HCT116 (cell line): ENCODE measurements around the gene NEDD4L. TPM values are rescaled to one million over a fixed set of nuclear protein-coding genes. Genes with fewer than 3 reads are reported as not detected.

Experiments
- ATAC-seq: fragments of 200-7000 bp; cut with Tn5 transposase; 2 replicates; pipeline ENCODE4 v1.9.1; 2020; ENCODE audit warnings: mild to moderate bottlenecking, moderate library complexity
- BruUV-seq: library from RNA; stranded (reverse); fragments of 400-500 nt; replicated peaks from 2 replicates; lab custom pipeline; 2021; lab: Mats Ljungman, UMichigan
- CTCF ChIA-PET: fragments of 300-600 bp; sonication (Branson Sonifier 250); formaldehyde crosslinking; loops from one replicate; lab custom pipeline; 2021; ENCODE audit warnings: antibody characterized with exemption; lab: Charles Lee
- POLR2A ChIA-PET: fragments of 300-600, 350-600 bp; sonication (Branson Sonifier 250); formaldehyde crosslinking; loops from one replicate; lab custom pipeline; 2021; ENCODE audit warnings: antibody characterized with exemption; lab: Charles Lee
- RAD21 ChIA-PET, 2 experiments: fragments of 300-600 bp; sonication (Branson Sonifier 250); formaldehyde crosslinking; loops; one replicate each; lab custom pipeline; 2023; ENCODE audit warnings: low total read pairs in 2 of 2; ENCODE audit not compliant: uncharacterized antibody in 2 of 2, unreplicated experiment in 2 of 2, low non-redundant PET in 1 of 2; lab: Charles Lee
- DNase-seq: peaks from one replicate; pipeline ENCODE4 v3.0.0-alpha.2; 2010; ENCODE audit warnings: low read depth, low spot score
- H2AFZ ChIP-seq: fragments of 200-600 bp; shearing (Covaris generic), sonication (generic); 2 replicates; pipeline ENCODE4 v1.6.1; 2017; ENCODE audit warnings: low read depth, mixed run types, mixed read lengths, antibody characterized with exemption, low read length; ENCODE audit not compliant: poor library complexity, severe bottlenecking
- H3K27ac ChIP-seq: 2 replicates; pipeline ENCODE4 v1.5.1; 2012; ENCODE audit warnings: low read depth, low read length
- H3K27me3 ChIP-seq: fragments of 200-600 bp; sonication (generic); 2 replicates; pipeline ENCODE4 v1.6.1; 2016; ENCODE audit warnings: mixed run types, low read length, mixed read lengths; ENCODE audit not compliant: insufficient read depth
- H3K36me3 ChIP-seq, 2 experiments: fragments of 200-500 bp in 1 of 2; fragments of 200-600 bp in 1 of 2; sonication (Bioruptor generic) in 1 of 2; sonication (generic) in 1 of 2; 2 replicates each; pipeline versions ENCODE4 v1.5.1 to v1.6.1; 2014 to 2016; ENCODE audit warnings: low read length in 2 of 2, inconsistent platforms in 1 of 2, mixed read lengths in 1 of 2, mixed run types in 1 of 2; ENCODE audit not compliant: insufficient read depth in 2 of 2, control insufficient read depth in 1 of 2
- H3K4me1 ChIP-seq, 2 experiments: fragments of 200-600 bp in 1 of 2; sonication (generic) in 1 of 2; 2 replicates each; pipeline versions ENCODE4 v1.5.1 to v1.6.1; 2012 to 2017; ENCODE audit warnings: low read length in 2 of 2, inconsistent platforms in 1 of 2, mild to moderate bottlenecking in 1 of 2, mixed read lengths in 1 of 2, mixed run types in 1 of 2, moderate library complexity in 1 of 2; ENCODE audit not compliant: insufficient read depth in 2 of 2, control insufficient read depth in 1 of 2
- H3K4me2 ChIP-seq: fragments of 200-600 bp; sonication (generic); 2 replicates; pipeline ENCODE4 v1.6.1; 2017; ENCODE audit warnings: mixed run types, low read length, mixed read lengths
- H3K4me3 ChIP-seq, 2 experiments: fragments of 200-600 bp in 1 of 2; sonication (generic) in 1 of 2; replicated peaks in 1 of 2; 2 replicates each; pipeline ENCODE4 v1.5.1; 2011 to 2016; ENCODE audit warnings: low read length in 2 of 2, control low read depth in 1 of 2, low read depth in 1 of 2, mild to moderate bottlenecking in 1 of 2, mixed read lengths in 1 of 2, mixed run types in 1 of 2
- H3K79me2 ChIP-seq: fragments of 200-600 bp; sonication (generic); 2 replicates; pipeline ENCODE4 v1.6.1; 2017; ENCODE audit warnings: mild to moderate bottlenecking, mixed run types, low read length, moderate library complexity, mixed read lengths; ENCODE audit not compliant: insufficient read depth
- H3K9ac ChIP-seq: fragments of 200-600 bp; sonication (generic); 2 replicates; pipeline ENCODE4 v1.6.1; 2016; ENCODE audit warnings: low read length, mixed read lengths
- H3K9me2 ChIP-seq: fragments of 200-600 bp; sonication (generic), shearing (Covaris generic); 2 replicates; pipeline ENCODE4 v1.6.1; 2017; ENCODE audit warnings: mixed run types, mild to moderate bottlenecking, moderate library complexity; ENCODE audit not compliant: insufficient read depth
- H3K9me3 ChIP-seq, 2 experiments: fragments of 200-500 bp in 1 of 2; fragments of 200-600 bp in 1 of 2; sonication (Bioruptor generic) in 1 of 2; sonication (generic) in 1 of 2; 2 replicates each; pipeline ENCODE4 v1.6.1; 2014 to 2017; ENCODE audit warnings: low read length in 2 of 2, mixed read lengths in 2 of 2, inconsistent platforms in 1 of 2, low read depth in 1 of 2, mild to moderate bottlenecking in 1 of 2, mixed run types in 1 of 2, moderate library complexity in 1 of 2; ENCODE audit not compliant: control insufficient read depth in 1 of 2, insufficient read depth in 1 of 2
- H4K20me1 ChIP-seq: fragments of 200-600 bp; sonication (generic), shearing (Covaris generic); 2 replicates; pipeline ENCODE4 v1.6.1; 2017; ENCODE audit warnings: mixed run types, mild to moderate bottlenecking, moderate library complexity; ENCODE audit not compliant: insufficient read depth
- CBX3 ChIP-seq: IDR thresholded peaks from 2 replicates; pipeline ENCODE4 v1.6.1; 2012; ENCODE audit warnings: low read depth
- CEBPB ChIP-seq: IDR thresholded peaks from 2 replicates; pipeline ENCODE4 v1.6.1; 2012; ENCODE audit warnings: low read depth
- CTCF ChIP-seq, 3 experiments: fragments of 200-600 bp in 1 of 3; sonication (generic) in 1 of 3; IDR thresholded peaks in 2 of 3; conservative IDR thresholded peaks in 1 of 3; 2 replicates each; pipeline ENCODE4 v1.5.1; 2012 to 2017; ENCODE audit warnings: low read depth in 2 of 3, low read length in 2 of 3, antibody characterized with exemption in 1 of 3, borderline replicate concordance in 1 of 3, control low read depth in 1 of 3, mild to moderate bottlenecking in 1 of 3, mixed read lengths in 1 of 3, mixed run types in 1 of 3, moderate library complexity in 1 of 3; ENCODE audit not compliant: insufficient read depth in 1 of 3
- EGR1 ChIP-seq: IDR thresholded peaks from 2 replicates; pipeline ENCODE4 v1.6.1; 2012; ENCODE audit warnings: low read depth
- ELF1 ChIP-seq: IDR thresholded peaks from 2 replicates; pipeline ENCODE4 v1.6.1; 2012; ENCODE audit warnings: low read depth, borderline replicate concordance
- EZH2 ChIP-seq: fragments of 200-600 bp; sonication (generic); IDR thresholded peaks from 2 replicates; pipeline ENCODE4 v1.6.1; 2017; ENCODE audit warnings: antibody characterized with exemption, mixed run types
- EZH2phosphoT487 ChIP-seq: fragments of 200-600 bp; IDR thresholded peaks from 2 replicates; pipeline ENCODE4 v1.6.1; 2018; ENCODE audit warnings: antibody characterized with exemption, borderline replicate concordance
- FOSL1 ChIP-seq: IDR thresholded peaks from 2 replicates; pipeline ENCODE4 v1.6.1; 2012; ENCODE audit warnings: low read depth
- JUND ChIP-seq: IDR thresholded peaks from 2 replicates; pipeline ENCODE4 v1.6.1; 2012
- MAX ChIP-seq: IDR thresholded peaks from 2 replicates; pipeline ENCODE4 v1.6.1; 2012
- POLR2AphosphoS5 ChIP-seq: IDR thresholded peaks from 2 replicates; pipeline ENCODE4 v1.6.1; 2011; ENCODE audit warnings: mild to moderate bottlenecking, low read depth, low read length, moderate library complexity
- RAD21 ChIP-seq: IDR thresholded peaks from 2 replicates; pipeline ENCODE4 v1.6.1; 2012; ENCODE audit warnings: low read depth, mild to moderate bottlenecking
- SIN3A ChIP-seq: IDR thresholded peaks from 2 replicates; pipeline ENCODE4 v1.6.1; 2012; ENCODE audit warnings: low read depth
- SP1 ChIP-seq: IDR thresholded peaks from 2 replicates; pipeline ENCODE4 v1.6.1; 2012; ENCODE audit warnings: low read depth
- SRF ChIP-seq: IDR thresholded peaks from 2 replicates; pipeline ENCODE4 v1.6.1; 2012; ENCODE audit warnings: low read depth
- TCF7L2 ChIP-seq: IDR thresholded peaks from 2 replicates; pipeline ENCODE4 v1.7.0; 2011; ENCODE audit warnings: borderline replicate concordance, inconsistent platforms; ENCODE audit not compliant: insufficient read depth, insufficient read length; ENCODE audit errors: extremely low read depth
- YY1 ChIP-seq: IDR thresholded peaks from 2 replicates; pipeline ENCODE4 v1.6.1; 2011; ENCODE audit warnings: low read length, low read depth, moderate library complexity, mild to moderate bottlenecking; ENCODE audit not compliant: insufficient replicate concordance; ENCODE audit errors: extremely low read depth
- ZBTB33 ChIP-seq: IDR thresholded peaks from 2 replicates; pipeline ENCODE4 v1.6.1; 2011; ENCODE audit warnings: mild to moderate bottlenecking, low read length, moderate library complexity; ENCODE audit not compliant: insufficient replicate concordance; ENCODE audit errors: extremely low read depth
- ZNF274 ChIP-seq: fragments of 200-500 bp; sonication (Bioruptor generic); IDR thresholded peaks from 2 replicates; pipeline ENCODE4 v1.6.1; 2014; ENCODE audit warnings: mild to moderate bottlenecking, low read depth, low read length, inconsistent platforms
- intact Hi-C: fragments of 100-400 bp; cut with micrococcal nuclease; formaldehyde crosslinking; loops from 2 replicates; pipeline ENCODE4 v1.10.0; 2022
- total RNA-seq: library from RNA; stranded (reverse); gene quantifications from one replicate; pipeline ENCODE4 v1.2.1, GENCODE V29; 2021; ENCODE audit not compliant: unreplicated experiment
- TF ChIP-seq, protein P1 (sequence below): IDR thresholded peaks from 2 replicates; pipeline ENCODE4 v1.6.1; 2012

NEDD4L gene
- total RNA-seq, 1 experiment from 2014 or later: 41.5 TPM

DNA sequence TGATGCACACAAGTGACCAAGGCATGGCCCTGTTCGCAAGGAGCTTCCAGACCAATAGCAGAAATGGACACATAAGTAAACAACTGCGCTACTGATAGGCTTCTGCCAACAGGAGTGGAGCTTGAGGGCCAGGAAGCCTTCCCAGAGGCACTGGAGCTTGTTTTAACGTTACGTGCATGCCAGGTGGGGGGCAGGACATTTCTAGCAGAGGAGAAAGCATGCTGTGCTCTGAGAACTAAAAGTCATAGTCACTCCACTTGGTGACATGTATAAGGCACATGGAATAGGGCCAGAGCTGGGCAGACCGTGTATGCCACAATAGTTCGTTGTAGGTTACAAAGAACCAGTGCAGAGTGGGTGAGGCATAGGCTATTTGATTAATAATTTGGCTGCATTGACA, 184.2 kb downstream of the NEDD4L start:
- ATAC-seq: no peak
- TF ChIP-seq ZBTB33: no peak
- no peak for TF ChIP-seq CBX3
- no peak for TF ChIP-seq SIN3A
- TF ChIP-seq SP1: no peak
- no peak for TF ChIP-seq MAX
- no peak for TF ChIP-seq POLR2AphosphoS5
- no peak for TF ChIP-seq EZH2phosphoT487
- no peak for TF ChIP-seq JUND
- no peak for TF ChIP-seq CTCF (IDR thresholded peaks at IDR 0.05 in 2 of 3, conservative IDR thresholded peaks at IDR 0.05 in 1 of 3; ENCODE audit: borderline replicate concordance in 1 of 3, insufficient read depth in 1 of 3, low read depth in 2 of 3, low read length in 2 of 3)
- TF ChIP-seq RAD21: no peak
- TF ChIP-seq, protein P1, sequence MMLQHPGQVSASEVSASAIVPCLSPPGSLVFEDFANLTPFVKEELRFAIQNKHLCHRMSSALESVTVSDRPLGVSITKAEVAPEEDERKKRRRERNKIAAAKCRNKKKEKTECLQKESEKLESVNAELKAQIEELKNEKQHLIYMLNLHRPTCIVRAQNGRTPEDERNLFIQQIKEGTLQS: no peak
- no peak for TF ChIP-seq ELF1
- no peak for TF ChIP-seq FOSL1
- TF ChIP-seq CEBPB: no peak
- no peak for TF ChIP-seq TCF7L2
- no peak for TF ChIP-seq EZH2
- TF ChIP-seq EGR1: no peak
- TF ChIP-seq SRF: no peak
- no peak for TF ChIP-seq ZNF274
- no peak for TF ChIP-seq YY1
- peaks cover 52 to 54% of the 10 kb centered on the region in 2 experiments for H3K4me1 ChIP-seq
- intact Hi-C loops: no loop called here
- no peaks in the 10 kb centered on the region for H3K27me3 ChIP-seq
- no peak overlapping the region for H3K4me2 ChIP-seq
- H3K79me2 ChIP-seq: peaks cover 11% of the 10 kb centered on the region
- ChIA-PET RAD21 (no interaction called here), CTCF (no interaction called here), POLR2A (no interaction called here)
- no peaks in the 10 kb centered on the region for H3K9me3 ChIP-seq
- H3K9me2 ChIP-seq: no peaks in the 10 kb centered on the region
- no peak overlapping the region for H3K4me3 ChIP-seq
- H3K9ac ChIP-seq: no peak overlapping the region
- H3K27ac ChIP-seq: no peak overlapping the region
- H4K20me1 ChIP-seq: no peaks in the 10 kb centered on the region; the same call in 1 of the 2 replicates
- no peak overlapping the region for H2AFZ ChIP-seq
- BruUV-seq: no TSS peak
- no peak for DNase-seq
- H3K36me3 ChIP-seq: no peaks in the 10 kb centered on the region
